G401 (cell line): ENCODE data around the gene CD40LG. TPM values are rescaled to one million over a fixed set of nuclear protein-coding genes. Genes with fewer than 3 reads are reported as not detected.

Experiments
- DNase-seq: peaks from one replicate; pipeline ENCODE4 v3.0.0-alpha.2; 2015; ENCODE audit warnings: low spot score
- in situ Hi-C: cut with HindIII; loops from 2 replicates; pipeline ENCODE4 v1.10.0; 2016; ENCODE audit warnings: low sequenced_read_pairs, mixed read lengths
- total RNA-seq: library from RNA; depleted of rRNA; stranded (reverse); fragments of >200 nt; shearing (Covaris generic); gene quantifications from 2 replicates; pipeline ENCODE4 v1.2.3, GENCODE V29; 2014; rRNA removed

The CD40LG gene
- not detected in 2 replicates for total RNA-seq

DNA sequence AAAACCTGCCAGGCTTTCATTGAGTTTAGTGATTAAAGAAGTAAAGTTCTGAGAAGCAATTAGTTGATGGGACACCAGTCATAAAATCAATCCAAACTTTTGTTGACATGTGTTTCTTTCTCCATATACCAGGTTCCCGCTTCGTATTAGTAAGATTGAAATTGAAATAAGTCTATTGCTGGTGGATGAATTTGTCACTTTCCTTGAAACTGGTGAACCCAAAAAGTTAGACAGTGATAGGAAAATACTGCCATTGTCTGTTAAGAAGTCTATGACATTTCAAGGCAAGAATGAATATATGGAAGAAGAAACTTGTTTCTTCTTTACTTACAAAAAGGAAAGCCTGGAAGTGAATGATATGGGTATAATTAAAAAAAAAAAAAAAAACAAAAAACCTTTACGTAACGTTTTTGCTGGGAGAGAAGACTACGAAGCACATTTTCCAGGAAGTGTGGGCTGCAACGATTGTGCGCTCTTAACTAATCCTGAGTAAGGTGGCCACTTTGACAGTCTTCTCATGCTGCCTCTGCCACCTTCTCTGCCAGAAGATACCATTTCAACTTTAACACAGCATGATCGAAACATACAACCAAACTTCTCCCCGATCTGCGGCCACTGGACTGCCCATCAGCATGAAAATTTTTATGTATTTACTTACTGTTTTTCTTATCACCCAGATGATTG, at the start of gene CD40LG:
CD40LG (plus strand) TSS at position 482 of the 684 bp plus-strand sequence; CDS start at position 573, 91 bp downstream.
- no peak for DNase-seq
- in situ Hi-C loops = no loop called here

DNA sequence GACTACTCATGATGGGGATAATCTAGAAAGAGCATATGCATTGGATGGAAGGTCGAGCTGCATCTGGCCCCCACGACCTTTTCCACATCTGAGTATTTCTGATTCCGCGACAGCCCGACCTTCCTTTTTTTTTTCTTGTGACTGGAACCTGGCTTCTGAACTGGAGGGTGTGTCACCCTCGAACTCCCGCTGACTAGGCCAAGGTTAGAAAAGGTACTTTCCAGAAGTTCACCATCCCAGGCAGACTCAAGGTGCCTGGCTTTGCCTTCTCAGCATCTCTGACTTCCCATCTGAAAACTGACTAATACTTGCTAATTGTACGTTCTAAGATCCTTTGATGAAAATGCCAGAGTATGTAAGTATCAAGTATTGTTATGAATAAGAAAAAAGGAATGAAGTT, 49.3 kb upstream of the CD40LG start:
- DNase-seq = no peak
- in situ Hi-C loops = no loop called here

DNA sequence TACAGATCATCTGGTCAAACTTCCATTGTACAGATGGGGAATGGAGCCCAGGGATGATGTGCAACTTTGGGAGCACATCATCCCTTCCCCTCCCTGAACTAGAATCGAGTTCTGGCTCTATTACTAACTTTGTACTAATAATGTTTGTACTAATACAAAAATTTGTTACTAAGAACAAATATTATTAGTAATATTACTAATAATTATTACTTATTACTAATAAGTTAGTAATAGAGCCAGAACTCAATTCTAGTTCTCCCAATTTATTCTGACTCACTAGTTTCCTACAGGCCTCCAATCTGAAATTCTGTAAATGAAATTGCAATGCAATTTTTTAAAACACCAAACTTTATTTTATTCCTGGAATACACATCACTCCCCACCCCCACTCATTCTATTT, 47.9 kb upstream of the CD40LG start:
- in situ Hi-C loops = no loop called here
- DNase-seq = no peak

DNA sequence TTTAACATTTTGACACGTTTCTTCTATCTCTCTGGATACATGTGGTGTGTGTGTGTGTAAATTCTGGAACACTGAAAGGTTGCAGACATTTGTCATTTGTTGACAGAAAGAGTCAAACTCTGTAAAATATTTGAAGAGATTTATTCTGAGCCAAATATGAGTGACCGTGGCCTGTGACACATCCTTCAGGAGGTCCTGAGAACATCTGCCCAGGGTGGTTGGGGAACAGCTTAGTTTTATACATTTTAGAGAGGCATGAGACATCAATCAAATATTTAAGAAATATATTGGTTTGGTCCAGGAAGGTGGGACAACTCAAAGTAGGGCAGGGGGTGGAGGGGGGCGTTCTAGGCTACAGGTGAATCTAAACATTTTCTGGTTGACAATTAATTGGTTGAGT, 40.7 kb upstream of the CD40LG start:
- no peak for DNase-seq
- in situ Hi-C loops = no loop called here

DNA sequence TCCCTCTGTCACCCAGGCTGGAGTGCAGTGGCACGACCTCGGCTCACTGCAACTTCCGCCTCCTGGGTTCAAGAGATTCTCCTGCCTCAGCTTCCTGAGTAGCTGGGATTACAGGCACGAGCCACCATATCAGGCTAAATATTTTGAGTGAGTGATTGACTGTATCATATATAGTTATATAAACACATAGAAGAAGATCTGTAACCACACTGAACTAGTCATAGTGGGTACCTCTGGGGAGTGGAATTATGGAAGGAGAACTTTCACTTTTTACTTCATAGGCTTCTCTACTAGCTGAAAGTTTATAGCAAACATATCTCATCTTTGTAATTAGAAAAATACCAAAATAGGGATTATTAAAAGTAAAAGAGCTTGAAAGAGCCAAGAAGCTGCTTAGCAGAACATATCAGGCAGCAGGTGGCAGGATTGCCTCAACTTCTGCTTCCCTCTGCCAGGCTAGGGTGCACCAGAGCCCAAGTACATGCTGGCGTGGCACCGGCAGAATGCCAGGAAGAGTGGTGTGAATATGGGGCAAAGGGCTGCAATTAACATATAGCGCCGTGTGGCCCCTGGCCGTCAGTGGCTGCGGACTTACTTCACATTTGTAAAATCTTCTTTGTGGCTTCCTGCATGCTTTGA, 39.5 kb upstream of the CD40LG start:
- in situ Hi-C loops = no loop called here
- peak; percentile 0 for DNase-seq

DNA sequence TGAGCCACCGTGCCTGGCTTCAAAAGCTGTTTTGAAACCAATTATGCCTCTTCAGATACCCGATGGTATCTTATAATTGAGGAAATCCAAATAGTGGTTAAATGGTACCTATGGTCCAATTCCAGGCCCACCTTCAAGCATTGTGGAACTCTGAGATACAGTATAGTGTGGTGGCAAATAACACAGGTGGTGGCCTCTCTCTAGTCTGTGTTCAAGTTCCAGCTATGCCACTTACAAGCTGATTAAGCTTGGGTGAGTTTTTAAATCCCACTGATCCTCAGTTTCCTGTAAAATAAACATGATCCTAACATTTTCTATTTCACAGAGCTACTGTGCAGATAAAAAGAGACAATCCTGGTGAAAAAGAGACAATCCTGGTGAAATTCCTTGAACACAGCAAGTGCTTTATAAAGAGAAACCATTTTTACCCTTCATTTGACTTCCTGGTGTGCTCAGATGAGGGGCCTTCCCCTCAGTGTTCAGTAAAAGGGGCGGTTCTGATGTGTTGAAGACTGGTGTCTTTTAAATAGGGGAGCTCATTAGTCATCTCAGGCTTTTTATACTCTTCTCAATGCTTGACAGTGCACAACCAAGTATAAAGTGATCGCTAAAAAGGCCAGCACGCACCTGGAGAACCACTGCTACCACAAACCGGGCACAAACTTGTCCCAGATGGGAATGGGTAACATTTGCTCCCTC, 30.8 kb upstream of the CD40LG start:
- DNase-seq = no peak
- in situ Hi-C loops = no loop called here

DNA sequence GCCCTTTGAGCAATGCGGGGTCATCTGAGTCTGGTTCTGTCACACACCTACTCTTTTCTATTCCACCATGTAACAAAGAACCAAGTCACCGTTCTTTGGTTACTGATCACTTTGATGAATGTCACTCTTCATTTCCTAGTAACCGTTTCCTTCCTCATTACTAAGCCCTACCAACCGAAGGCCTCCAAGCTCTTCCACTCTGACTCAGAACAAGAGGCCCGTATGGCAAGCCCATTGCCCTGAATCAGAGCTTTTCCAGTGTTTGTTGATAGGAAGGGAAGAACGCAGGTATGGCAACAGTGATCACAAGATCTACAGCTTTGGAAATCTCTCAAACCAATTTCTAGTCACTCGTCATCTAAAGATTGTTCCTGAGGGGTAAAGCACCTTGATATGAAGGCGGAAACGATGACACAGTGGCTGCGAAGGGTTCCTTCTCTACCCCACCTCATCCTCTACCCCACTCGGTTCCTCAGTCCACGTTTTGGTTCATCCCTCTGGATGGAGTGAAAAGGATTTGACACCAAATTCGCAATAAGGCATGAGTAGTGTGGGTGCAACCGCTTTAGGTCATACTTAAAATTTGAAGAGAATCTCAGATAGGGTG, 28.0 kb upstream of the CD40LG start:
- in situ Hi-C loops = no loop called here
- no peak for DNase-seq

DNA sequence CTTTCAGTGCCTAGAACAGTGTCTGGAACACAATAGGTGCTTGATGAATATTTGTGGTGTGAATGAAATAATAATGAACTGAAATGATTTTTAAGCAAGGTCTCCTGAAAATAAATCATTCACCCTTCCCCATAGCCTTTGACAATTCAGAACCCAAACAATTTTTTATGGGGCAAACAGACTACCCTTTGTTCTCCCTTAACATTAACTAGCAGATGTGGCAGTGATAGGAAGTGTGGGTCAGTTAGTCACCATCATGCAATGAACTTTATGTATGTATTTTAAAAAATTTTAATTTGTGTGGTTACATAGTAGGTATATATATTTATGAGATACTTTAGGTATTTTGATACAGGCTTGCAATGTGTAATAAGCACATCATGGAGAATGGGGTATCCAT, 27.2 kb upstream of the CD40LG start:
- in situ Hi-C loops = no loop called here
- no peak for DNase-seq

DNA sequence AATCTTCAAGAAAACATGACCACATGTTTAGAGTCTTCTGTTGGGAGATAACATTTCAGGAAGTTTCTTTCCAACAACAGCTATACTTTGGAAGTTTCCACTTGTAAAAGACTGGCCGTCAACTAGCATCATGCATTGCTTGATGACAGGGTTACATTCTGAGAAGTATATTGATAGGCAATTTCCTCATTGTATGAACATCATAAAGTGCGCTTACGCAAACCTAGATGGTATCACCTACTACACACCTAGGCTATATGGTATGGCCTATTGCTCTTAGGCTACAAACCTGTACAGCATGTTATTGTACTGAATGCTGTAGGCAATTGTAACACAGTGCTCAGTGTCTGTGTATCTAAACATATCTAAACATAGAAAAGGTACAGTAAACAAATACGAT, 25.4 kb upstream of the CD40LG start:
- DNase-seq = no peak
- in situ Hi-C loops = no loop called here

DNA sequence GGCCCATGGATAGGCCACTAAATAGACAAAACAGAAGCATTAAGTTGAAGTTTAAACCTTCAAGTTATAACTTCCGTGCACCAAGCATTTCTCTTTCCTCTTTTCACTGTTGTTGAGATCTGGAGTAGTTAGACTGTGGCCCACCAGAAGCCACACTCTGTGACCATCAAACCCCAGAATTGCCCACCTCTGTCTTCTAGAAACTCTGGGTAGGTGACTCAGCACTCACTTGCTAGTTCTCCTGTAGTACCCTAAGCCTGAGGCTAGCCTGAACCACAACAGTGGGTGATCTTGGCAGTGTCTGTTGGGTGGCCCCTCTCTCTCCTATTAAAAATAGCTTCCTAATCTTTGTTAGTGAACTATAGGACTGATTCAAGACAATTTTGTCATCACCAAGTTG, 24.6 kb upstream of the CD40LG start:
- in situ Hi-C loops = no loop called here
- no peak for DNase-seq

DNA sequence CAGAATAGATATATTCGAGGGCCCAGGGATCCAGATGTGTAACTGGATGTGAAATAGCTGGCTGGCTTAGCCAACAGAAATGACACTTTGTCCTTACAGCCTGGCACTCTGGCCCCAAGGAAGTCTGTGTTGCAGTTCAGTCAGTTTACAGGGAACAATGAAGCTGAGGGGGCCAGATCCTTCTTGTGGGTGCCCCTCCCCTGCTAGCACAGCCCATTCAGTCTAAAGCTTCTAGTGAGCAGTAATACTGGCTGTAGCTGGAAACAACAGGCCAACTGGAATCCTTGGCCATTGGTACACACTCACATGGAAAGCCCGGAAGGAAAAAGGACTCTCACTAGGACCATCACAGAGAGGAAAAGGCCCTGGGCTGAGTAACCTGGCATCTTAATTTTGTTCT, 22.7 kb upstream of the CD40LG start:
- in situ Hi-C loops = no loop called here
- no peak for DNase-seq

DNA sequence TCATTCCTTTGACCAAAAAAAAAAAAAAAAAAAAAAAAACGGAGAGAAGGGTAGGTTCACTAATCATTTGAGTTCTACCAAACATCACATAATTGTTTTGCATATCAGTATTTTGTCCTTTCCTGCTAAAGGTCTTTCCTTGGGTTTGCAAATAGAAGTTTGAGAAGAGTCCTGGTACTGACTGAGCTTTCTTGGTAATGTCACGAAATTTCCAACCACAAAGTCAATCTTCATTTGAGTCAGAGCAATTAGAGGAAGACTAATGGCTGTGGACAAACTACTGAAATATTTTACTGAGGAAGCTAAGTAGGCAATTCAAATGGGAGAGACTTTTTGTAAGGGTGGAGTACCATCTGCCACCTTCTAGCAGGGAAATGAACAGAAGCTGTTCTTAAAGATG, 21.7 kb upstream of the CD40LG start:
- no peak for DNase-seq
- in situ Hi-C loops = no loop called here

DNA sequence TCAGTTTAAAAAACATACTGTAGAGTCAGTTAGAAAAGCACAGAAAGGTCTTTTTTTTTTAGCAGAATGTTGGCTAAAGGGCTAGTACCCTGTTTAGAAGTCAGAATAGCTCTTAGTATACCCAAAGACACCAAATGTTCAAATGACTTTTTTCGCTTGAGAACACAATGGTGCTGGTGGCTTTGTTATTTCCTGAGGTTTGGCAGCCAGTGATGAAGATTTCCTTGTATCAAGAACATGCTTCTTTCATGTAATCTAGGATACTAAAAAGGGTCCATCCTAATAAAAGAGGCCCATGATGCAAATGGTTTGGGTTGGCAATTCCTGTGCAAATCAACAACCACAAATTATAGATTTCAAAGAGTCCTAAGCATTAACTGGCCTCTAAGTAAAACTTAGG, 21.1 kb upstream of the CD40LG start:
- no peak for DNase-seq
- in situ Hi-C loops = no loop called here

DNA sequence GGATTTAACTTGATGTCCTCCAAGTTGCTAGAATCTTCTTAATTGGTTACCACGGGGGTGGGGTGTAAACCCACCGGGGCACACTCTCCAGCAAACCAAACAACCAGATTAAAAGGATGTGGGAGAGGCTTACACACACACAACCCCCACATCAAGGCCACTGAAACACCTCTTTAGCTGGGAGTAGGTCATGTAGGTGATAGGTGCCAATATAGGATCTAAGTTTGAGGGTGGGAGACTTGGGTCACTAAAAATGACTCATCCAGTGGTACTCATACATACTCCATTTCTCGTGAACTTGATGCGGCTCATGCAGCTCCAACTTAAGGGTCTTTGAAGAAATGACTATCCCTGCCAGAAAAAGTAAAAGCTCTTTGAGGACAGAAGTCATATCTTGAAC, 20.5 kb upstream of the CD40LG start:
- no peak for DNase-seq

DNA sequence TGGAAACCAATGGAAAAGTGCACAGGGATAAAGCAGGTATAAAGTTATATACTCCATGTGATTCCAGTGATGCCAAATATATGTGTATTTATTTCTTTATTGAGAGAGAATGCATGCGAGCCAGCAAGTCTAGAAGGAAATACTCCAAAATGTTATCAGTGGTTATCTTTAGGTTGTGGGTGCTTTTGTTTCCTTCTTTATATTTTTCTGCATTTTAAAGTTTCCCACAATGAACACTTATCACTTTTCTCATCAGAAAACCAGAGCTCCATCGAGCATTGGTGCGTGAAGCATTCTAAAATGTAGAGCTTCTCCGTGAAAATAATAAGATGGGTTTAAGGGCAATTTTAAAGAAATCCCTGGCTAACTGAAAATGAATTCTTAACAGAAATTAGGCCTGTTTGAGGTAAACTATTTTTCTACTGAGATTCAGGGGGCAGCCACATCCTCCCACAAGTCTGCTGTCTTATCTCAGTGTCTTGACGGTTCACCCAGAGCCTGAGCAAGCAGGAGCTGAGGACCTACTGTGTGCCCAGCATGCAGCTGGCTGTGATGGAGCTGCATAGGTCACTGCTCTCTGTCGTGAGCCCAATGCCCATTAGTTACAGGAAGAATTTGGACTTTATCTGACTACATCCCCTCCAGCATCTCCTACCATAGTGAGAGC, 18.7 kb upstream of the CD40LG start:
- no peak for DNase-seq
- in situ Hi-C loops = no loop called here

More for the DNA sequence above, 20.5 kb upstream of the CD40LG start:
- in situ Hi-C loops = no loop called here

DNA sequence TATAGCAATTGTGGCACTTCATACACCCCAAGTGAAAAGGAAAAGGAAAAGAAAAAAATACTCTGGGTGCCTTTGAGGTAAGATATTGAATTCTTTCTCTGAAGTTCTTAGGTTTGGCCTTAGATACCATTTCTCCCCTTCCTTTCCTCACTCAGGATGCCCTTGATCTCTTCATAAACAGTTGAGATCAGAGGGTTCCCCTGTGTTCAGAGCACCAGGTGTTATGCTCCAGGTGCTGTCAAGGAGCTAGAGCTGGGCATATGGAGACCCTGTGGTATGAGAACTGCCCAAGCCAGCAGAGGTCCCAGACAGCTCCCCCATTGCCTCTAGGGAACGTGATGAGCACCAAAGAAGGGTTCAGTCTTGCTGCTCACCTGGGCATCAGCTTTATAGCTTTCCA, 17.1 kb upstream of the CD40LG start:
- in situ Hi-C loops = no loop called here
- no peak for DNase-seq

DNA sequence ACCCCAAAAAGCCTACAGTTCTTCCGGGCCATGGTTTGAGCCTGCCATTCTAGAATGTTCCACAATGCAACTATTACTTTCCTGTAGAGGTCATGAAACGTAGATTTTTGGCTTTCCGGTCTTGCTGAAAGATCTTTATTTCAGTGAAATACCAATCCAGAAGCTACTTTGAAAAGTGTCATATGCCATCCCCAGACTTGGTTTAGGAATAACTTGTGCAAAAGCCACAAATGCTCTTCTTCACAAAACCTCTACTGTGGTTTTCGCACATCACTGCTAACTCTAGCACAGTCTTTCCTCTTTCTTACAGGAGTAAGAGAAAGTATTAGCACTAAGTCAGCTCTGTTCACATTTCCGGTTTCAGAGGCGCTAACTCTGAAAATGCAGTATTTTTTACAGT, 12.7 kb upstream of the CD40LG start:
- no peak for DNase-seq
- in situ Hi-C loops = no loop called here

DNA sequence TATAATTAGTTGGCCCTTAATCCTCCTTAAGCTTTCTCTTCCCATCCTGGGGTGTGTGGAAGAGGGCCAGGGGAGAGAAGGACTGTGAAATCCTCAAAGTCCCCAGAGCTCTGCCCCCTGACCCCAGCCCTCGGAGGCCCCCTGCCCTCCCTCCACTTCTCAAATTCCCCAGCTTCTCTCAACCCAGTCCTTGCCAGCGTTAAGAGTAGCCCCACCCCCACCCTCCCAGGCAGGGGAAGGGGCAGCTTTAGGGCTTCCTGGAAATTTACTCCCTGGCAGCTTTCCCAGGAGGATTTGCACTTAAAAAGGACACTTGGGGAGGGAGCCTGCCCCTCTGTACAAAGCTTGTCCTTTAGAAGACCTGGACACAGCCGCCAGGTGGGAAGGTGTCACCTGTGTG, 11.8 kb upstream of the CD40LG start:
- in situ Hi-C loops = no loop called here
- DNase-seq = no peak

DNA sequence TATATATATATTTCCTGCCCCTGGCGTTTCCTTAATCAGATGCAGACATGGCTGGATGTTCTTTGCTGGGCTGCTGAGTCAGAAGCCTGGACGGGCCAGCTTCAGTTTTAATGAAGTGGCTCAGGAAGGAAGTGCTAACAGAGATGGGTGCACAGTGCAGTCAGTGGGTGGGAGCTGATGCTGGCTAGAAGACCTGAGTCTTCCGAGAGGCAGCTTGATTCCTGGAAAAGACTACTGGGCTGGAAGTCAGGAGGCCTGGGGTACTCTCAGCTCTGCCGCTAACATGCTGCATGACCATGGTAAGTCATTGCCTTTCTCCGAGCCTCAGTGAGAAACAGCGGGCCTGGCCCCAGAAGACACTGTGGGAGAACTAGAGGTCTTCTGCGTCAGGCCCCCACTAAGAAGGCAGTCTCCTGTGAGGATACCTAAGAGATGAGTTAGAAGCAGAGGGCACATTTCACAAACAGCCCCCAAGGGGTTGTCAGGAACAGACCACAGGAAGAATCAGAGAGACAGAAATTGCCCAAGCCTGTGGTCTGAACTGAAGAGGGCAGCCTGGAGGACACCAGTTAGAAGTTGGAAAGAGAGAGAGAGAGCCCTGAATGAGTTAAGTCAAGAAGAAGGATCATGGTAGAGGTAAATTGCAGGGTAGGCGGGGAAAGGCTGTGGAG, 8.3 kb upstream of the CD40LG start:
- DNase-seq = no peak
- in situ Hi-C loops = no loop called here
